Endothelial cell of umbilical vein (primary cell): ENCODE measurements around the gene ZNF821. TPM values are rescaled to one million over a fixed set of nuclear protein-coding genes. Genes with fewer than 3 reads are reported as not detected.

Source experiments
- BruUV-seq: library from RNA; stranded (reverse); fragments of 400-500 nt; replicated peaks from 2 replicates; lab custom pipeline; 2021; lab: Mats Ljungman, UMichigan
- CTCF ChIA-PET: fragments of 300-600, 350-600 bp; sonication (Branson Sonifier 250); formaldehyde crosslinking; loops from one replicate; lab custom pipeline; 2021; ENCODE audit warnings: antibody characterized with exemption, inconsistent platforms; lab: Charles Lee
- POLR2A ChIA-PET: fragments of 300-600, 350-600 bp; sonication (Branson Sonifier 250); formaldehyde crosslinking; loops from one replicate; lab custom pipeline; 2021; ENCODE audit warnings: antibody characterized with exemption, inconsistent platforms; lab: Charles Lee
- DNase-seq: peaks from one replicate; pipeline ENCODE4 v3.0.0-alpha.2; 2011; ENCODE audit warnings: low read depth, low spot score
- FAIRE-seq: peaks from 2 replicates; lab custom pipeline; 2011; peaks lifted over from hg19 to GRCh38; lab: Jason Lieb, UNC
- H2AFZ ChIP-seq: 2 replicates; pipeline ENCODE4 v1.6.0; 2012; ENCODE audit warnings: low read depth, low read length, control low read depth, inconsistent platforms
- H3K27ac ChIP-seq: 2 replicates; pipeline ENCODE4 v1.5.1; 2011; ENCODE audit warnings: low read depth, mild to moderate bottlenecking, control low read depth, low read length, moderate library complexity; ENCODE audit not compliant: insufficient read depth
- H3K27me3 ChIP-seq, 2 experiments: 2 replicates each; pipeline versions ENCODE4 v1.6.0 to v1.6.1; 2011; ENCODE audit warnings: low read length in 2 of 2, mixed read lengths in 1 of 2; ENCODE audit not compliant: control insufficient read depth in 2 of 2, insufficient read depth in 2 of 2
- H3K36me3 ChIP-seq, 2 experiments: 2 replicates in 1 of 2; 3 replicates in 1 of 2; pipeline ENCODE4 v1.5.1; 2011; ENCODE audit warnings: low read length in 2 of 2, mild to moderate bottlenecking in 1 of 2, moderate library complexity in 1 of 2; ENCODE audit not compliant: control insufficient read depth in 2 of 2, insufficient read depth in 2 of 2; ENCODE audit errors: extremely low read depth in 1 of 2
- H3K4me1 ChIP-seq: 3 replicates; pipeline ENCODE4 v1.5.1; 2011; ENCODE audit warnings: mild to moderate bottlenecking, low read length; ENCODE audit not compliant: control insufficient read depth, insufficient read depth; ENCODE audit errors: extremely low read depth
- H3K4me2 ChIP-seq: 2 replicates; pipeline ENCODE4 v1.6.1; 2011; ENCODE audit warnings: low read length, control low read depth, mixed read lengths; ENCODE audit not compliant: insufficient read depth
- H3K4me3 ChIP-seq, 3 experiments: fragments of 200-600 bp in 1 of 3; sonication (generic), shearing (Covaris generic) in 1 of 3; replicated peaks in 1 of 3; 2 replicates each; pipeline ENCODE4 v1.5.1; 2011 to 2016; ENCODE audit warnings: control low read depth in 3 of 3, low read length in 3 of 3, mild to moderate bottlenecking in 2 of 3, inconsistent platforms in 1 of 3, low read depth in 1 of 3, moderate library complexity in 1 of 3; ENCODE audit not compliant: insufficient read depth in 1 of 3
- H3K79me2 ChIP-seq: 2 replicates; pipeline ENCODE4 v1.6.0; 2012; ENCODE audit warnings: low read length, inconsistent platforms; ENCODE audit not compliant: control insufficient read depth, insufficient read depth
- H3K9ac ChIP-seq: replicated peaks from 2 replicates; pipeline ENCODE3; 2011; ENCODE audit warnings: low read length, control low read depth; ENCODE audit not compliant: insufficient read depth; ENCODE audit errors: extremely low read depth
- H3K9me1 ChIP-seq: replicated peaks from 3 replicates; pipeline ENCODE4 v1.6.0; 2011; ENCODE audit warnings: mild to moderate bottlenecking, low read length; ENCODE audit not compliant: control insufficient read depth, insufficient read depth; ENCODE audit errors: extremely low read depth
- H3K9me3 ChIP-seq: replicated peaks from 2 replicates; pipeline ENCODE4 v1.5.1; 2012; ENCODE audit warnings: low read length, inconsistent platforms; ENCODE audit not compliant: control insufficient read depth, insufficient read depth
- H4K20me1 ChIP-seq: replicated peaks from 2 replicates; pipeline ENCODE3; 2011; ENCODE audit warnings: mild to moderate bottlenecking, low read length; ENCODE audit not compliant: control insufficient read depth, insufficient read depth; ENCODE audit errors: extremely low read depth
- EZH2 ChIP-seq: IDR thresholded peaks from 2 replicates; pipeline ENCODE4 v1.6.1; 2012; ENCODE audit warnings: borderline replicate concordance, low read depth, mild to moderate bottlenecking, moderate library complexity, low read length, inconsistent platforms; ENCODE audit not compliant: severe bottlenecking
- FOS ChIP-seq: IDR thresholded peaks from 2 replicates; pipeline ENCODE4 v1.6.1; 2011; ENCODE audit warnings: mild to moderate bottlenecking, low read length, moderate library complexity, borderline replicate concordance; ENCODE audit not compliant: insufficient read depth
- GATA2 ChIP-seq: IDR thresholded peaks from 2 replicates; pipeline ENCODE4 v1.7.0; 2011; ENCODE audit warnings: low read depth, mild to moderate bottlenecking, moderate library complexity, mixed read lengths, low read length; ENCODE audit not compliant: insufficient read length, insufficient read depth
- JUN ChIP-seq: IDR thresholded peaks from 2 replicates; pipeline ENCODE4 v1.6.1; 2011; ENCODE audit warnings: borderline replicate concordance, low read depth; ENCODE audit not compliant: insufficient read length, insufficient read depth
- MAX ChIP-seq: IDR thresholded peaks from 2 replicates; pipeline ENCODE4 v1.6.1; 2011; ENCODE audit not compliant: insufficient read depth, insufficient read length
- MYC ChIP-seq: IDR thresholded peaks from one replicate; pipeline ENCODE4 v1.6.1; 2011; ENCODE audit warnings: mild to moderate bottlenecking, low read depth, low read length
- POLR2A ChIP-seq: IDR thresholded peaks from 2 replicates; pipeline ENCODE4 v1.6.1; 2012; ENCODE audit warnings: low read depth, mild to moderate bottlenecking, control low read depth, low read length
- POLR2AphosphoS5 ChIP-seq: IDR thresholded peaks from 2 replicates; pipeline ENCODE4 v1.6.1; 2012; ENCODE audit warnings: low read depth, mild to moderate bottlenecking, control low read depth, low read length, moderate library complexity; ENCODE audit not compliant: insufficient read depth
- dilution Hi-C: fragments of 300-500 bp; cut with MboI; formaldehyde crosslinking; loops from one replicate; pipeline ENCODE4 v1.15.0; 2019; ENCODE audit warnings: low sequenced_read_pairs; ENCODE audit not compliant: extremely low pct_ligation_motif_present
- intact Hi-C: fragments of 100-400 bp; cut with micrococcal nuclease; formaldehyde crosslinking; loops from one replicate; pipeline ENCODE4 v1.10.0; 2022
- polyA plus RNA-seq, 4 experiments: library from polyadenylated mRNA; depleted of rRNA in 3 of 4; stranded (reverse) in 3 of 4; unstranded in 1 of 4; fragments of >200 nt; gene quantifications; 2 replicates each; pipeline versions ENCODE4 v1.2.1 to v1.2.3, GENCODE V29; 2011 to 2012; ENCODE audit warnings: missing spikeins in 1 of 4
- total RNA-seq: library from RNA; stranded (reverse); gene quantifications from 2 replicates; pipeline ENCODE4 v1.2.3, GENCODE V29; 2021
- TF ChIP-seq, protein P1 (sequence below), 2 donors: IDR thresholded peaks; 1 replicate in 1 of 2; 2 replicates in 1 of 2; pipeline ENCODE4 v1.5.1; 2011; ENCODE audit warnings: low read length in 2 of 2, mild to moderate bottlenecking in 2 of 2, moderate library complexity in 2 of 2, control low read depth in 1 of 2, inconsistent platforms in 1 of 2, low read depth in 1 of 2; ENCODE audit not compliant: insufficient read depth in 1 of 2; ENCODE audit errors: extremely low read depth in 1 of 2

Gene ZNF821
- total and polyA plus RNA-seq, 2 donors (not counting 3 experiments of a cell fraction or from before 2014, with no cell fraction given): 7.3 to 8.1 TPM

- intact Hi-C loops: no loop called here
- no peak overlapping the region for H3K9ac ChIP-seq
- no peak overlapping the region for H3K4me2 ChIP-seq
- dilution Hi-C loops: no loop called here
- H3K36me3 ChIP-seq: peaks cover 22 to 33% of the 10 kb centered on the region in 2 experiments
- ChIA-PET POLR2A (no interaction called here), CTCF (interaction anchor here (1.1 to 3.2 kb wide), 3 partner anchors 11 to 43 kb away, joined by 4 to 14 read pairs (median 7); no protein-coding TSS in a partner anchor)
- peaks cover 69% of the 10 kb centered on the region for H3K79me2 ChIP-seq
- no peak overlapping the region for H3K27ac ChIP-seq
- H3K4me3 ChIP-seq: no peak overlapping the region
- TF ChIP-seq FOS (no peak), MAX (no peak), MYC (no peak), POLR2A (no peak), GATA2 (no peak), POLR2AphosphoS5 (no peak), JUN (no peak), EZH2 (no peak)
- TF ChIP-seq, protein P1, sequence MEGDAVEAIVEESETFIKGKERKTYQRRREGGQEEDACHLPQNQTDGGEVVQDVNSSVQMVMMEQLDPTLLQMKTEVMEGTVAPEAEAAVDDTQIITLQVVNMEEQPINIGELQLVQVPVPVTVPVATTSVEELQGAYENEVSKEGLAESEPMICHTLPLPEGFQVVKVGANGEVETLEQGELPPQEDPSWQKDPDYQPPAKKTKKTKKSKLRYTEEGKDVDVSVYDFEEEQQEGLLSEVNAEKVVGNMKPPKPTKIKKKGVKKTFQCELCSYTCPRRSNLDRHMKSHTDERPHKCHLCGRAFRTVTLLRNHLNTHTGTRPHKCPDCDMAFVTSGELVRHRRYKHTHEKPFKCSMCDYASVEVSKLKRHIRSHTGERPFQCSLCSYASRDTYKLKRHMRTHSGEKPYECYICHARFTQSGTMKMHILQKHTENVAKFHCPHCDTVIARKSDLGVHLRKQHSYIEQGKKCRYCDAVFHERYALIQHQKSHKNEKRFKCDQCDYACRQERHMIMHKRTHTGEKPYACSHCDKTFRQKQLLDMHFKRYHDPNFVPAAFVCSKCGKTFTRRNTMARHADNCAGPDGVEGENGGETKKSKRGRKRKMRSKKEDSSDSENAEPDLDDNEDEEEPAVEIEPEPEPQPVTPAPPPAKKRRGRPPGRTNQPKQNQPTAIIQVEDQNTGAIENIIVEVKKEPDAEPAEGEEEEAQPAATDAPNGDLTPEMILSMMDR (IDR thresholded peaks at IDR 0.05; ENCODE audit: extremely low read depth in 1 of 2, insufficient read depth in 1 of 2, low read depth in 1 of 2, low read length in 2 of 2): no peak
- FAIRE-seq: no peak
- no peaks in the 10 kb centered on the region for H3K27me3 ChIP-seq
- no peak for DNase-seq
- H3K4me1 ChIP-seq: peaks cover 31% of the 10 kb centered on the region
- no TSS peak for BruUV-seq
- H3K9me3 ChIP-seq: no peaks in the 10 kb centered on the region
- H2AFZ ChIP-seq: no peak overlapping the region
- H4K20me1 ChIP-seq: no peaks in the 10 kb centered on the region
- no peaks in the 10 kb centered on the region for H3K9me1 ChIP-seq
These were observed 35.1 kb upstream of the ZNF821 start for GRCh38 chr16:71919035-71919434.
